AG04450 (cell line): ENCODE data around the gene SLC38A2. TPM values are rescaled to one million over a fixed set of nuclear protein-coding genes. Genes with fewer than 3 reads are reported as not detected.
"Not testable (repeated sequence)": the region's sequence is repeated elsewhere in the genome, so short reads cannot be mapped to it uniquely, and the experiment has no call there.

Source experiments
- CTCF ChIA-PET: fragments of 300-600, 350-600 bp; formaldehyde crosslinking; extraction: SDS; loops from one replicate; lab custom pipeline; 2022; ENCODE audit warnings: antibody characterized with exemption, inconsistent platforms; lab: Charles Lee
- POLR2A ChIA-PET: fragments of 350-600 bp; formaldehyde crosslinking; extraction: SDS; loops from one replicate; lab custom pipeline; 2021; ENCODE audit warnings: antibody characterized with exemption, inconsistent platforms; lab: Yijun Ruan, JAX
- DNase-seq: peaks from one replicate; pipeline ENCODE4 v3.0.0-alpha.2; 2011; ENCODE audit warnings: low read depth, low spot score
- H3K27ac ChIP-seq: one replicate; pipeline ENCODE4 v1.5.1; 2012; ENCODE audit warnings: low read depth, low read length, control low read depth
- H3K27me3 ChIP-seq: one replicate; pipeline ENCODE4 v1.6.0; 2012; ENCODE audit warnings: low read length; ENCODE audit not compliant: control insufficient read depth, insufficient read depth
- H3K4me3 ChIP-seq: 2 replicates; pipeline ENCODE4 v1.5.1; 2011; ENCODE audit warnings: mild to moderate bottlenecking, low read depth, low read length, control low read depth
- H3K9me3 ChIP-seq: 2 replicates; pipeline ENCODE4 v1.5.1; 2012; ENCODE audit warnings: low read length; ENCODE audit not compliant: control insufficient read depth, insufficient read depth
- CTCF ChIP-seq: IDR thresholded peaks from 2 replicates; pipeline ENCODE4 v1.5.1; 2011; ENCODE audit warnings: low read depth, low read length, control low read depth, inconsistent platforms
- polyA plus RNA-seq: library from polyadenylated mRNA; depleted of rRNA; stranded (reverse); fragments of >200 nt; gene quantifications from 2 replicates; pipeline ENCODE4 v1.2.3, GENCODE V29; 2011

SLC38A2 gene
- polyA plus RNA-seq, 1 experiment, result 749 TPM

GRCh38 chr12:46403719-46404070 is 31.1 kb upstream of the SLC38A2 start:
- Histone ChIP-seq H3K9me3 (no peaks in the 10 kb centered on the region), H3K4me3 (no peak overlapping the region), H3K27ac (no peak overlapping the region), H3K27me3 (no peaks in the 10 kb centered on the region)
- no peak for TF ChIP-seq CTCF
- ChIA-PET CTCF (no interaction called here), POLR2A (interaction anchor here (1.0 to 3.8 kb wide), 4 partner anchors 17 to 120 kb away, joined by 3 to 24 read pairs (median 9); no protein-coding TSS in a partner anchor)
- DNase-seq, result no peak

- no peak for TF ChIP-seq CTCF
- POLR2A ChIA-PET, result interaction anchor here (0.7 to 3.8 kb wide), 9 partner anchors 16 to 153 kb away, joined by 3 to 24 read pairs (median 3); partner anchors contain the start of gene SLC38A2
- CTCF ChIA-PET, result interaction anchor here (0.6 kb wide), 1 partner anchor 13 kb away, joined by 3 read pairs; no protein-coding TSS in a partner anchor
- Histone ChIP-seq H3K27ac (no peak overlapping the region), H3K27me3 (no peaks in the 10 kb centered on the region), H3K9me3 (no peaks in the 10 kb centered on the region), H3K4me3 (no peak overlapping the region)
- DNase-seq, result no peak
Measured at GRCh38 chr12:46402941-46403718, 30.6 kb upstream of the SLC38A2 start.

GRCh38 chr12:46402451-46402850 is 29.9 kb upstream of the SLC38A2 start:
- CTCF ChIA-PET, result interaction anchor here (0.6 to 1.6 kb wide), 2 partner anchors 31 to 151 kb away, joined by 3 read pairs; no protein-coding TSS in a partner anchor

DNA sequence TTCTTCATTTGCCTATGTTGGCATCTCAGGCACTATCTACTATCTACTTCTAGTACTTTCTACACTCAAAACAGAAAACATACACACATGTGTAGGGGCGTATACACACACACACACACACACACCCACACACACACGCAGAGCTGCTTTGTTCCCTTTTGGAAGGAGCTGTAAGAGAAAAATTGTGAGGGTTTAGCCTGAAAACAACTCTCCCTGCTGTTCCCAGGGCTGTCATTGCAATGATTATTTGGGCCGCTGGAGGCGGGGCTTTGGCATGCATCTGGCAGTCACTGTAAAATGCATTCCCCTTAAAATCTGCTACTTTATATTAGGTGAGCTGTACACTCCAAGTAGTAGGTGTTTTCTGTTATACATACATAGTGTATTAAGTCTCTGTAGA is 29.1 kb upstream of the SLC38A2 start:
- ChIA-PET CTCF (interaction anchor here (0.6 to 1.6 kb wide), 2 partner anchors 32 to 152 kb away, joined by 3 read pairs; no protein-coding TSS in a partner anchor), POLR2A (interaction anchor here (1.4 to 3.8 kb wide), 3 partner anchors 15 to 29 kb away, joined by 3 to 24 read pairs (median 12); partner anchors contain the start of gene SLC38A2)
- peak; percentile 53 for TF ChIP-seq CTCF
- H3K4me3 ChIP-seq, result no peak overlapping the region
- no peak overlapping the region for H3K27ac ChIP-seq
- H3K9me3 ChIP-seq, result no peaks in the 10 kb centered on the region
- no peaks in the 10 kb centered on the region for H3K27me3 ChIP-seq
- no peak for DNase-seq

More at GRCh38 chr12:46402451-46402850, 29.9 kb upstream of the SLC38A2 start:
- no peak overlapping the region for H3K27ac ChIP-seq
- no peak for DNase-seq
- TF ChIP-seq CTCF, result no peak
- POLR2A ChIA-PET, result interaction anchor here (0.7 to 3.8 kb wide), 8 partner anchors 15 to 154 kb away, joined by 3 to 24 read pairs (median 4); partner anchors contain the start of gene SLC38A2
- H3K27me3 ChIP-seq, result no peaks in the 10 kb centered on the region
- no peaks in the 10 kb centered on the region for H3K9me3 ChIP-seq
- H3K4me3 ChIP-seq, result no peak overlapping the region

DNA sequence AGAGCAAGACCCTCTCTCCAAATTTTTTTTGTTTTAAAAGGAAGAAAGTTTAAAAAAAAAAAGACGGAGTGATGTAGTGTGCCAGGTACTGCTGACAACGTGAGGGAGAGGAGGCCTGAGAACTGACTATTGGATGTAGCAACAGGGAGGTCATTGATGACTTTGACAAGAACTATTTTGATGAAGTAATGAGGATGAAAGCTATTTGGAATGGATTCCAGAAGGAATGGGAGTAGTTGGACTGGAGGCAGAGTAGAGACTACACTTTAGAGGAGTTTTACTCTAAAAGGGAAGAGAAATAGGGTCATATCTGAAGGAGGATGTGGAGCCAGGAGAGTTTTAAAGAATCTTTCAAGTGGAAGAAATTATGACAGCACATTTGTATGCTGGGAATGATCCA is 27.8 kb upstream of the SLC38A2 start:
- ChIA-PET CTCF (no interaction called here), POLR2A (interaction anchor here (3.5 to 3.8 kb wide), 2 partner anchors 13 to 16 kb away, joined by 12 to 24 read pairs; no protein-coding TSS in a partner anchor)
- Histone ChIP-seq H3K27ac (no peak overlapping the region), H3K9me3 (no peaks in the 10 kb centered on the region), H3K4me3 (no peak overlapping the region), H3K27me3 (no peaks in the 10 kb centered on the region)
- no peak for TF ChIP-seq CTCF
- no peak for DNase-seq

DNA sequence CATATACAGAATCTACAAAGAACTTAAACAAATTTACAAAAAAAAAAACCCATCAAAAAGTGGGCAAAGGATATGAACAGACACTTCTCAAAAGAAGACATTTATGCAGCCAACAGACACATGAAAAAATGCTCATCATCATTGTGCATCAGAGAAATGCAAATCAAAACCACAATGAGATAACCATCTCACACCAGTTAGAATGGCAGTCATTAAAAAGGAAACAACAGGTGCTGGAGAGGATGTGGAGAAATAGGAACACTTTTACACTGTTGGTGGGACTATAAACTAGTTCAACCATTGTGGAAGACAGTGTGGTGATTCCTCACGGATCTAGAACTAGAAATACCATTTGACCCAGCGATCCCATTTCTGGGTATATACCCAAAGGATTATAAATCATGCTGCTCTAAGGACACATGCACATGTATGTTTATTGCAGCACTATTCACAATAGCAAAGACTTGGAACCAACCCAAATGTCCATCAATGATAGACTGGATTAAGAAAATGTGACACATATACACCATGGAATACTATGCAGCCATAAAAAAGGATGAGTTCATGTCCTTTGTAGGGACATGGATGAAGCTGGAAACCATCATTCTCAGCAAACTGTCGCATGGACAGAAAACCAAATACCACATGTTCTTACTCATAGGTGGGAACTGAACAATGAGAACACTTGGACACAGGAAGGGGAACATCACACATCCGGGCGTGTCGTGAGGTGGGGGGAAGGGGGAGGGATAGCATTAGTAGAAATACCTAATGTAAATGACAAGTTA is 27.1 kb upstream of the SLC38A2 start:
- DNase-seq, H3K27ac ChIP-seq, H3K27me3 ChIP-seq, H3K4me3 ChIP-seq, H3K9me3 ChIP-seq, CTCF ChIA-PET: not testable (repeated sequence)
- POLR2A ChIA-PET, result interaction anchor here (3.8 kb wide), 1 partner anchor 16 kb away, joined by 12 read pairs; no protein-coding TSS in a partner anchor
